ENCODE results near the gene GAS2L1. TPM values are rescaled to one million over a fixed set of nuclear protein-coding genes. Genes with fewer than 3 reads are reported as not detected.

The GAS2L1 gene
- polyA plus RNA-seq, 1 donor (not counting 4 experiments of a cell fraction or from before 2014, with no cell fraction given), result 11.3 TPM

DNA sequence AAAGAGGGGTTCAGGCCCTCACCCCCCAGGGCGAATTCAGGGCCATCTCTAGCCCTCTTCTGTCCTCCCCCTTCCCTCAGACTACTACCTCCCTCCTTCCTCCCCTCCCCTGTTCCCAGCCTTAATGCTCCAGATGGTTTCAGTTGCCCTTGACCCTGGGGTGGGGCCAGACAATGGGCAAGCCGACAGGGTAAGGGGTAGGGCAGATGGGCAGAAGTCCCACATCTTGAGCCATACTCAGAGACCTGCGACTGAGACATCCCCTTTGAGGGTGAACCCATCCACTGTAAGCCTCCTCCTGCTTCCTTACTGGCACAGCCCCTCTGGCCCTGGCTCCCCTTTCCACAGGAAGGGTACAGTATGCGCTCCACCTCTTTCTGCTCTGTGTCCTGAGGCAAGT lies 40.5 kb upstream of the GAS2L1 start:
- no peak overlapping the region for H3K27ac ChIP-seq (ENCODE audit: control insufficient read depth, insufficient read depth, low read length)
- H3K4me3 ChIP-seq (ENCODE audit: control insufficient read depth in 2 of 3, extremely low read depth in 1 of 3, insufficient read depth in 2 of 3, low read depth in 1 of 3, low read length in 3 of 3), result no peak overlapping the region
- peaks cover 45% of the 10 kb centered on the region for H3K79me2 ChIP-seq (ENCODE audit: control insufficient read depth, insufficient read depth, low read length)
- no peak overlapping the region for H3K9ac ChIP-seq (ENCODE audit: control insufficient read depth, extremely low read depth, insufficient read depth, low read length)
- peaks cover 13 to 22% of the 10 kb centered on the region in 2 experiments for H3K36me3 ChIP-seq (ENCODE audit: control insufficient read depth in 2 of 2, extremely low read depth in 1 of 2, insufficient read depth in 2 of 2, low read length in 2 of 2)
- no peaks in the 10 kb centered on the region for H3K27me3 ChIP-seq (ENCODE audit: control insufficient read depth, extremely low read depth, insufficient read depth, low read length)
- dilution Hi-C loops (cut with MboI; ENCODE audit: extremely low pct_ligation_motif_present, low sequenced_read_pairs), result no loop called here
- peaks cover 22% of the 10 kb centered on the region for H3K4me1 ChIP-seq (ENCODE audit: control insufficient read depth, extremely low read depth, insufficient read depth, low read length)
- no peak for FAIRE-seq
- H3K4me2 ChIP-seq (ENCODE audit: control insufficient read depth, extremely low read depth, insufficient read depth, low read depth, low read length), result no peak overlapping the region
- H3K9me3 ChIP-seq (ENCODE audit: control insufficient read depth, low read depth, low read length), result no peaks in the 10 kb centered on the region
- no peak overlapping the region for H2AFZ ChIP-seq (ENCODE audit: control insufficient read depth, low read length)
- TF ChIP-seq, protein P1, sequence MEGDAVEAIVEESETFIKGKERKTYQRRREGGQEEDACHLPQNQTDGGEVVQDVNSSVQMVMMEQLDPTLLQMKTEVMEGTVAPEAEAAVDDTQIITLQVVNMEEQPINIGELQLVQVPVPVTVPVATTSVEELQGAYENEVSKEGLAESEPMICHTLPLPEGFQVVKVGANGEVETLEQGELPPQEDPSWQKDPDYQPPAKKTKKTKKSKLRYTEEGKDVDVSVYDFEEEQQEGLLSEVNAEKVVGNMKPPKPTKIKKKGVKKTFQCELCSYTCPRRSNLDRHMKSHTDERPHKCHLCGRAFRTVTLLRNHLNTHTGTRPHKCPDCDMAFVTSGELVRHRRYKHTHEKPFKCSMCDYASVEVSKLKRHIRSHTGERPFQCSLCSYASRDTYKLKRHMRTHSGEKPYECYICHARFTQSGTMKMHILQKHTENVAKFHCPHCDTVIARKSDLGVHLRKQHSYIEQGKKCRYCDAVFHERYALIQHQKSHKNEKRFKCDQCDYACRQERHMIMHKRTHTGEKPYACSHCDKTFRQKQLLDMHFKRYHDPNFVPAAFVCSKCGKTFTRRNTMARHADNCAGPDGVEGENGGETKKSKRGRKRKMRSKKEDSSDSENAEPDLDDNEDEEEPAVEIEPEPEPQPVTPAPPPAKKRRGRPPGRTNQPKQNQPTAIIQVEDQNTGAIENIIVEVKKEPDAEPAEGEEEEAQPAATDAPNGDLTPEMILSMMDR (optimal IDR thresholded peaks at IDR 0.05 in 1 of 3, IDR thresholded peaks at IDR 0.05 in 1 of 3, conservative IDR thresholded peaks at IDR 0.05 in 1 of 3; ENCODE audit: extremely low read depth in 1 of 3, insufficient read depth in 2 of 3, low read length in 3 of 3), result no peak
- TF ChIP-seq EZH2 (IDR thresholded peaks at IDR 0.05; ENCODE audit: low read length), result no peak
- no peaks in the 10 kb centered on the region for H3K9me1 ChIP-seq (ENCODE audit: control insufficient read depth, extremely low read depth, insufficient read depth, low read length)
- no peak for DNase-seq (ENCODE audit: low read depth, low spot score)
- peaks cover 20% of the 10 kb centered on the region for H4K20me1 ChIP-seq (ENCODE audit: control insufficient read depth, extremely low read depth, insufficient read depth, low read length)

DNA sequence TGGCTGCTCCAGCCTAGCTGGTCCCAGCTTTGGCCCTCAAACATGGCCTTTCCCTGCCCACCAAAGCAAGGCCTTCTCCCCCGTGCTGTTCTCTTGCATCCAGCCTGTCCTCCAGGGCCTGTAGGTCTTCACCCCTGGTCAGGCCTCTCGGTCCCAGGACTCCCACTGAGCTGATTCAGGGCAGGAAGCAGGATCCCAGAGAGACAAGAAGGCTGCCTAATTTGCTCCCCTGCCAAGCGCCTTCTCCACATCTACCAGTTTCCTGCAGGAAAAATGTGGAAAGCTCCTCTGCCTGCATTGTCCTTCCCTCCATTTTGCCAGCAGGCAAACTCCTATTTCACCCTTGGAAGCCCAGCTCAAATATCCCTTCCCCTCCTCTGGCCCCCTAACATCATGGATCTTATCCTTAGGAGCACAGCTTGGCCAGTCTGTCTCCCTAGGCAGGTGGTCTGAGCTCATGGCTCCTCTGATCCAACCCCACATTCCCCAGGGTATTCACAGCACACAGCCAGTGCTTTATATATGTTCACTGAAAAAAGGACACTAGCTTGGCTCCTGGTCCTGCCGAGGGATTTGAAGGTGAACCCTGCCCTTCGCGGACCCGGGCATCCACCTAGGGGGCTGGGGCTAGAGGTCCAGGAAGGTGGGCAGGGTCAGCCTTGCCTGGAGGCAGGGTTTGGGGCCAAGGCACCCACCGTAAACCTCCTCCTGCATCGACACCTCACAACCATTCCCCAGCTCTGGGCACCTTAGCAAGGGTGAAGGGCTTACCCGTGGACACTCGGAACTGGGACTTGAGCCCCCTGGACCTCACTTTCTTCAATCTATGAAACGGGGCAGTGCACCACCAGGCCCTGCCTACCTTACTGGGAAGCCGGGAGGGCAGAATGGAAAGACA lies 39.6 kb upstream of the GAS2L1 start:
- dilution Hi-C loops (cut with MboI; ENCODE audit: extremely low pct_ligation_motif_present, low sequenced_read_pairs), result no loop called here
- H3K4me1 ChIP-seq (ENCODE audit: control insufficient read depth, extremely low read depth, insufficient read depth, low read length), result peaks cover 23% of the 10 kb centered on the region
- peak overlapping the region; percentile 82 to 92 (median 89) for H3K4me3 ChIP-seq (ENCODE audit: control insufficient read depth in 2 of 3, extremely low read depth in 1 of 3, insufficient read depth in 2 of 3, low read depth in 1 of 3, low read length in 3 of 3)
- peaks cover 26% of the 10 kb centered on the region for H4K20me1 ChIP-seq (ENCODE audit: control insufficient read depth, extremely low read depth, insufficient read depth, low read length)
- peak overlapping the region; percentile 100 for H3K27ac ChIP-seq (ENCODE audit: control insufficient read depth, insufficient read depth, low read length)
- no peaks in the 10 kb centered on the region for H3K9me3 ChIP-seq (ENCODE audit: control insufficient read depth, low read depth, low read length)
- H3K9ac ChIP-seq (ENCODE audit: control insufficient read depth, extremely low read depth, insufficient read depth, low read length), result peak overlapping the region; percentile 100
- H3K27me3 ChIP-seq (ENCODE audit: control insufficient read depth, extremely low read depth, insufficient read depth, low read length), result no peaks in the 10 kb centered on the region
- peak overlapping the region; percentile 35 for H2AFZ ChIP-seq (ENCODE audit: control insufficient read depth, low read length)
- no peaks in the 10 kb centered on the region for H3K9me1 ChIP-seq (ENCODE audit: control insufficient read depth, extremely low read depth, insufficient read depth, low read length)
- H3K36me3 ChIP-seq (ENCODE audit: control insufficient read depth in 2 of 2, extremely low read depth in 1 of 2, insufficient read depth in 2 of 2, low read length in 2 of 2), result peaks cover 12 to 22% of the 10 kb centered on the region in 2 experiments
- H3K4me2 ChIP-seq (ENCODE audit: control insufficient read depth, extremely low read depth, insufficient read depth, low read depth, low read length), result peak overlapping the region; percentile 97
- peaks cover 54% of the 10 kb centered on the region for H3K79me2 ChIP-seq (ENCODE audit: control insufficient read depth, insufficient read depth, low read length)
- TF ChIP-seq, protein P1 (optimal IDR thresholded peaks at IDR 0.05 in 1 of 3, IDR thresholded peaks at IDR 0.05 in 1 of 3, conservative IDR thresholded peaks at IDR 0.05 in 1 of 3; ENCODE audit: extremely low read depth in 1 of 3, insufficient read depth in 2 of 3, low read length in 3 of 3), result no peak
- no peak for TF ChIP-seq EZH2 (IDR thresholded peaks at IDR 0.05; ENCODE audit: low read length)
- no peak for DNase-seq (ENCODE audit: low read depth, low spot score)
- no peak for FAIRE-seq
